ENCODE results near the gene PTPRG. TPM values are rescaled to one million over a fixed set of nuclear protein-coding genes. Genes with fewer than 3 reads are reported as not detected.

PTPRG gene
- total and polyA plus RNA-seq, 2 of the 13 experiments (the other 11 are each of a cell fraction or from before 2014, with no cell fraction given), result 8.0 to 25.3 TPM

- no peak for TF ChIP-seq THAP9 (CRISPR knock-in tag; IDR thresholded peaks at IDR 0.05; ENCODE audit: borderline replicate concordance)
- TF ChIP-seq, protein P1, sequence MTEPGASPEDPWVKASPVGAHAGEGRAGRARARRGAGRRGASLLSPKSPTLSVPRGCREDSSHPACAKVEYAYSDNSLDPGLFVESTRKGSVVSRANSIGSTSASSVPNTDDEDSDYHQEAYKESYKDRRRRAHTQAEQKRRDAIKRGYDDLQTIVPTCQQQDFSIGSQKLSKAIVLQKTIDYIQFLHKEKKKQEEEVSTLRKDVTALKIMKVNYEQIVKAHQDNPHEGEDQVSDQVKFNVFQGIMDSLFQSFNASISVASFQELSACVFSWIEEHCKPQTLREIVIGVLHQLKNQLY (CRISPR knock-in tag; IDR thresholded peaks at IDR 0.05), result no peak
- no peak for TF ChIP-seq ZNF598 (CRISPR knock-in tag; IDR thresholded peaks at IDR 0.05; ENCODE audit: borderline replicate concordance)
- no peak for TF ChIP-seq FOXJ3 (CRISPR knock-in tag; IDR thresholded peaks at IDR 0.05; ENCODE audit: borderline replicate concordance)
- TF ChIP-seq ARID2 (CRISPR knock-in tag; IDR thresholded peaks at IDR 0.05; ENCODE audit: borderline replicate concordance), result no peak
- no peak for TF ChIP-seq DPF2 (CRISPR knock-in tag; IDR thresholded peaks at IDR 0.05; ENCODE audit: borderline replicate concordance, low read depth)
- TF ChIP-seq TFDP1 (CRISPR knock-in tag; IDR thresholded peaks at IDR 0.05; ENCODE audit: borderline replicate concordance), result no peak
- no peak for TF ChIP-seq PITX1 (CRISPR knock-in tag; IDR thresholded peaks at IDR 0.05)
- no peak for TF ChIP-seq RBFOX2 (IDR thresholded peaks at IDR 0.05; ENCODE audit: low read depth, low read length)
- no peak for TF ChIP-seq ZNF775 (CRISPR knock-in tag; IDR thresholded peaks at IDR 0.05; ENCODE audit: borderline replicate concordance)
These were observed 248.5 kb downstream of the PTPRG start (continued) for GRCh38 chr3:61809879-61810278.

Measured in HepG2 (cell line).